Neural progenitor cell (in vitro differentiated cells): ENCODE results near the gene AXL. TPM values are rescaled to one million over a fixed set of nuclear protein-coding genes. Genes with fewer than 3 reads are reported as not detected.
A peak's percentile ranks its signal among the peaks of the same experiment; 100 is the strongest.

Experiments
- DNase-seq: peaks from one replicate; pipeline ENCODE4 v3.0.0-alpha.2; 2016; ENCODE audit warnings: low spot score
- H2AFZ ChIP-seq: fragments of 200-600 bp; sonication (generic); replicated peaks from 2 replicates; pipeline ENCODE4 v1.6.1; 2016; ENCODE audit warnings: antibody characterized with exemption
- H3F3A ChIP-seq: fragments of 200-600 bp; sonication (generic); 2 replicates; pipeline ENCODE4 v1.6.1; 2016; ENCODE audit warnings: antibody characterized with exemption, low read depth
- H3K27ac ChIP-seq: fragments of 200-600 bp; sonication (generic); 2 replicates; pipeline ENCODE4 v1.5.1; 2016; ENCODE audit warnings: mild to moderate bottlenecking
- H3K27me3 ChIP-seq: fragments of 200-600 bp; sonication (generic); 2 replicates; pipeline ENCODE4 v1.6.1; 2016; ENCODE audit warnings: mild to moderate bottlenecking, moderate library complexity
- H3K36me3 ChIP-seq: fragments of 200-600 bp; sonication (generic); 2 replicates; pipeline ENCODE4 v1.5.1; 2016
- H3K4me1 ChIP-seq: fragments of 200-600 bp; sonication (generic); 2 replicates; pipeline ENCODE4 v1.6.1; 2016; ENCODE audit warnings: mixed run types
- H3K4me2 ChIP-seq: fragments of 200-600 bp; sonication (generic); 2 replicates; pipeline ENCODE4 v1.6.1; 2016
- H3K4me3 ChIP-seq: fragments of 200-600 bp; sonication (generic); 2 replicates; pipeline ENCODE4 v1.5.1; 2016
- H3K79me2 ChIP-seq: fragments of 200-600 bp; sonication (generic); 2 replicates; pipeline ENCODE4 v1.6.1; 2016; ENCODE audit warnings: low read depth
- H3K9ac ChIP-seq: fragments of 200-600 bp; sonication (generic); 2 replicates; pipeline ENCODE4 v1.6.1; 2016
- H3K9me3 ChIP-seq: fragments of 200-600 bp; sonication (generic); 2 replicates; pipeline ENCODE4 v1.5.1; 2016; ENCODE audit warnings: low read depth
- H4K20me1 ChIP-seq: fragments of 200-600 bp; sonication (generic); 2 replicates; pipeline ENCODE4 v1.6.1; 2016; ENCODE audit warnings: low read depth
- H3K27ac Mint-ChIP-seq: 3 replicates; pipeline ENCODE4 v1.8.0; 2021; ENCODE audit warnings: mixed read lengths
- H3K27me3 Mint-ChIP-seq: 2 replicates; pipeline ENCODE4 v1.8.0; 2022; ENCODE audit warnings: low read depth, mild to moderate bottlenecking, inconsistent platforms, moderate library complexity, mixed read lengths; ENCODE audit not compliant: insufficient read depth
- H3K36me3 Mint-ChIP-seq: 3 replicates; pipeline ENCODE4 v1.8.0; 2021; ENCODE audit warnings: mixed read lengths
- H3K4me1 Mint-ChIP-seq: 3 replicates; pipeline ENCODE4 v1.8.0; 2021; ENCODE audit warnings: mixed read lengths
- H3K4me3 Mint-ChIP-seq: 3 replicates; pipeline ENCODE4 v1.8.0; 2021; ENCODE audit warnings: mild to moderate bottlenecking, moderate library complexity, mixed read lengths
- H3K9me3 Mint-ChIP-seq: 3 replicates; pipeline ENCODE4 v1.8.0; 2020; ENCODE audit warnings: mixed read lengths
- CTCF ChIP-seq: fragments of 200-600 bp; sonication (generic); IDR thresholded peaks from 2 replicates; pipeline ENCODE4 v1.5.1; 2017; ENCODE audit warnings: antibody characterized with exemption, mild to moderate bottlenecking
- EZH2 ChIP-seq: fragments of 200-600 bp; sonication (generic); IDR thresholded peaks from 2 replicates; pipeline ENCODE4 v1.6.1; 2017; ENCODE audit warnings: antibody characterized with exemption, mild to moderate bottlenecking, moderate library complexity
- EZH2phosphoT487 ChIP-seq: fragments of 200-600 bp; sonication (generic); IDR thresholded peaks from 2 replicates; pipeline ENCODE4 v1.6.1; 2017; ENCODE audit warnings: antibody characterized with exemption
- total RNA-seq: library from RNA; depleted of rRNA; stranded (reverse); fragments of >200 nt; gene quantifications from 2 replicates; pipeline ENCODE4 v1.2.3, GENCODE V29; 2015; ENCODE audit warnings: low replicate concordance

The AXL gene
- total RNA-seq, 1 donor from 2014 or later: 24.7 TPM

- Histone ChIP-seq H3K9me3 (no peaks in the 10 kb centered on the region), H3K27me3 (no peaks in the 10 kb centered on the region), H4K20me1 (peaks cover 10% of the 10 kb centered on the region), H3K4me1 (peaks cover 9% of the 10 kb centered on the region), H3K4me3 (peak overlapping the region; percentile 69), H3K79me2 (peaks cover 33% of the 10 kb centered on the region), H3K27ac (no peak overlapping the region), H2AFZ (peak overlapping the region; percentile 75), H3K4me2 (peak overlapping the region; percentile 77), H3K36me3 (no peaks in the 10 kb centered on the region), H3K9ac (no peak overlapping the region), H3F3A (peaks cover 38% of the 10 kb centered on the region)
- peaks cover 12% of the 10 kb centered on the region for H3K27me3 Mint-ChIP-seq
- no peak for TF ChIP-seq EZH2phosphoT487
- TF ChIP-seq EZH2: no peak
- no peak for TF ChIP-seq CTCF
- peak overlapping the region; percentile 99 for H3K4me3 Mint-ChIP-seq
- H3K36me3 Mint-ChIP-seq: peaks cover 10% of the 10 kb centered on the region
- no peak for DNase-seq
- H3K9me3 Mint-ChIP-seq: no peaks in the 10 kb centered on the region
- peaks cover 17% of the 10 kb centered on the region for H3K4me1 Mint-ChIP-seq
- H3K27ac Mint-ChIP-seq: no peak overlapping the region
These were observed 42.6 kb downstream of the AXL start for GRCh38 chr19:41261474-41262190.

GRCh38 chr19:41263042-41263849 is 44.2 kb downstream of the AXL start:
- H3K27me3 Mint-ChIP-seq: peaks cover 10% of the 10 kb centered on the region
- peaks cover 43% of the 10 kb centered on the region for H3F3A ChIP-seq
- H3K4me1 Mint-ChIP-seq: peaks cover 22% of the 10 kb centered on the region
- no peaks in the 10 kb centered on the region for H3K9me3 Mint-ChIP-seq
- H2AFZ ChIP-seq: peak overlapping the region; percentile 45
- H3K4me3 ChIP-seq: peak overlapping the region; percentile 69
- peak overlapping the region; percentile 99 for H3K4me3 Mint-ChIP-seq
- H3K9ac ChIP-seq: peak overlapping the region; percentile 84
- H3K4me1 ChIP-seq: peaks cover 16% of the 10 kb centered on the region
- H4K20me1 ChIP-seq: peaks cover 26% of the 10 kb centered on the region
- peak overlapping the region; percentile 85 for H3K27ac ChIP-seq
- peaks cover 5% of the 10 kb centered on the region for H3K36me3 ChIP-seq
- TF ChIP-seq CTCF: no peak
- TF ChIP-seq EZH2phosphoT487: no peak
- peak overlapping the region; percentile 98 for H3K27ac Mint-ChIP-seq
- H3K79me2 ChIP-seq: peaks cover 49% of the 10 kb centered on the region
- H3K9me3 ChIP-seq: no peaks in the 10 kb centered on the region
- no peaks in the 10 kb centered on the region for H3K27me3 ChIP-seq
- peaks cover 12% of the 10 kb centered on the region for H3K36me3 Mint-ChIP-seq
- peak; percentile 76 for DNase-seq
- peak overlapping the region; percentile 77 for H3K4me2 ChIP-seq

GRCh38 chr19:41263850-41264580 is 45.0 kb downstream of the AXL start, which contains the start of gene HNRNPUL1:
TSS of gene HNRNPUL1 (plus strand) at chr19:41264372. CDS start at chr19:41264504, 132 bp downstream.
- no peaks in the 10 kb centered on the region for H3K27me3 ChIP-seq
- H3K9me3 ChIP-seq: no peaks in the 10 kb centered on the region
- H3K36me3 ChIP-seq: peaks cover 10% of the 10 kb centered on the region
- H3K27ac Mint-ChIP-seq: peak within 1 kb of the TSS; percentile 99
- H3K4me1 Mint-ChIP-seq: peaks cover 22% of the 10 kb centered on the region
- peaks cover 16% of the 10 kb centered on the region for H3K4me1 ChIP-seq
- peak within 1 kb of the TSS; percentile 97 for H3K9ac ChIP-seq
- peaks cover 10% of the 10 kb centered on the region for H3K36me3 Mint-ChIP-seq
- H3K79me2 ChIP-seq: peaks cover 57% of the 10 kb centered on the region
- H3K4me3 ChIP-seq: peak within 1 kb of the TSS; percentile 95
- peaks cover 32% of the 10 kb centered on the region for H4K20me1 ChIP-seq
- H3K27ac ChIP-seq: peak within 1 kb of the TSS; percentile 96
- peaks cover 10% of the 10 kb centered on the region for H3K27me3 Mint-ChIP-seq
- H2AFZ ChIP-seq: peak within 1 kb of the TSS; percentile 45
- H3K4me2 ChIP-seq: peak within 1 kb of the TSS; percentile 92
- DNase-seq: peak; percentile 99
- H3K9me3 Mint-ChIP-seq: no peaks in the 10 kb centered on the region
- peak within 1 kb of the TSS; percentile 99 for H3K4me3 Mint-ChIP-seq
- TF ChIP-seq EZH2phosphoT487 (no peak), CTCF (peak; percentile 58), EZH2 (no peak)
- peaks cover 43% of the 10 kb centered on the region for H3F3A ChIP-seq
